ENCODE data around the gene ZBP1. TPM values are rescaled to one million over a fixed set of nuclear protein-coding genes. Genes with fewer than 3 reads are reported as not detected.

The ZBP1 gene
- total and polyA plus RNA-seq, 7 donors = 0.36 to 17.2 (median 1.2) TPM; not detected in 2

DNA sequence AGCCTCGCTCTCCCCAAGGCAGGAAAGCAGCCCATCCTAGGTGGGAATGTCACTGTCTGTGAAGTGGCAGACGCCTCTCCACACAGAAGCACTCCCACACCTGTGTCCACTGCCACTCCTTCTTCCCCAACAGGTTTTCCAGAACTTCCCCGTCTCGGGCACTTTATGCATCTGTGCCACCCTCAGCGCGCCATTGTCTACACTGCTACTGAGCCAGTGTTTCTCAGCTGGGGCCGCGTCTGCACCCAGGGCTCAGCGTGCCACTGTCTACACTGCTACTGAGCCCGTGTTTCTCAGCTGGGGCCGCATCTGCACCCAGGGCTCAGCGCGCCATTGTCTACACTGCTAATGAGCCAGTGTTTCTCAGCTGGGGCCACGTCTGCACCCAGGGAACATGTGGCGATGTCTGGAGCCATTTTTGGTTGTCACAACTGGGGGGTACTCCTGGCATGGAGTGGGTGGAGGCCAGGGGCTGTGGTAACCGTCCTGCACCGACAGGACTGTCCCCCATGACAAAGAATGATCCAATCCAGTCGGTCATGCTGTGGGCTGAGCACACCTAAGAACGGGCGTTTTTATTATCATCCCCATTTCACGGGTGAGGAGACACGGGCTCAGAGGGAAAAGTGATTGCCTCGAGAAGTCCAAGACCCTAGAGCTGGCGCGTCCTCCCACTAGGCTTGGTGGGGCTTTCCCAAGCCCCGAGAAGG lies 41.7 kb upstream of the ZBP1 start:
- intact Hi-C loops (cut with DNase I) = no loop called here
- DNase-seq = no peak
- 87 to 88% methylated on average over 26 of the region's 26 CpGs for WGBS, 2 donors
- H3K36me3 ChIP-seq = peaks cover 0 to 21% (median 4%) of the 10 kb centered on the region in 4 donors
- H3K9me3 ChIP-seq = no peaks in the 10 kb centered on the region
- peaks cover 0 to 7% (median 0%) of the 10 kb centered on the region in 4 donors for H3K4me1 ChIP-seq
- TF ChIP-seq POLR2AphosphoS5 (IDR thresholded peaks at IDR 0.05) = no peak
- no peak for TF ChIP-seq POLR2A (IDR thresholded peaks at IDR 0.05)
- TF ChIP-seq EP300 (IDR thresholded peaks at IDR 0.05) = no peak
- TF ChIP-seq, protein P1, sequence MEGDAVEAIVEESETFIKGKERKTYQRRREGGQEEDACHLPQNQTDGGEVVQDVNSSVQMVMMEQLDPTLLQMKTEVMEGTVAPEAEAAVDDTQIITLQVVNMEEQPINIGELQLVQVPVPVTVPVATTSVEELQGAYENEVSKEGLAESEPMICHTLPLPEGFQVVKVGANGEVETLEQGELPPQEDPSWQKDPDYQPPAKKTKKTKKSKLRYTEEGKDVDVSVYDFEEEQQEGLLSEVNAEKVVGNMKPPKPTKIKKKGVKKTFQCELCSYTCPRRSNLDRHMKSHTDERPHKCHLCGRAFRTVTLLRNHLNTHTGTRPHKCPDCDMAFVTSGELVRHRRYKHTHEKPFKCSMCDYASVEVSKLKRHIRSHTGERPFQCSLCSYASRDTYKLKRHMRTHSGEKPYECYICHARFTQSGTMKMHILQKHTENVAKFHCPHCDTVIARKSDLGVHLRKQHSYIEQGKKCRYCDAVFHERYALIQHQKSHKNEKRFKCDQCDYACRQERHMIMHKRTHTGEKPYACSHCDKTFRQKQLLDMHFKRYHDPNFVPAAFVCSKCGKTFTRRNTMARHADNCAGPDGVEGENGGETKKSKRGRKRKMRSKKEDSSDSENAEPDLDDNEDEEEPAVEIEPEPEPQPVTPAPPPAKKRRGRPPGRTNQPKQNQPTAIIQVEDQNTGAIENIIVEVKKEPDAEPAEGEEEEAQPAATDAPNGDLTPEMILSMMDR (IDR thresholded peaks at IDR 0.05) = no peak
- peak overlapping the region in 1 of 4 donors; percentile 14 for H3K27ac ChIP-seq
- H3K4me3 ChIP-seq = no peak overlapping the region
- no peaks in the 10 kb centered on the region for H3K27me3 ChIP-seq

DNA sequence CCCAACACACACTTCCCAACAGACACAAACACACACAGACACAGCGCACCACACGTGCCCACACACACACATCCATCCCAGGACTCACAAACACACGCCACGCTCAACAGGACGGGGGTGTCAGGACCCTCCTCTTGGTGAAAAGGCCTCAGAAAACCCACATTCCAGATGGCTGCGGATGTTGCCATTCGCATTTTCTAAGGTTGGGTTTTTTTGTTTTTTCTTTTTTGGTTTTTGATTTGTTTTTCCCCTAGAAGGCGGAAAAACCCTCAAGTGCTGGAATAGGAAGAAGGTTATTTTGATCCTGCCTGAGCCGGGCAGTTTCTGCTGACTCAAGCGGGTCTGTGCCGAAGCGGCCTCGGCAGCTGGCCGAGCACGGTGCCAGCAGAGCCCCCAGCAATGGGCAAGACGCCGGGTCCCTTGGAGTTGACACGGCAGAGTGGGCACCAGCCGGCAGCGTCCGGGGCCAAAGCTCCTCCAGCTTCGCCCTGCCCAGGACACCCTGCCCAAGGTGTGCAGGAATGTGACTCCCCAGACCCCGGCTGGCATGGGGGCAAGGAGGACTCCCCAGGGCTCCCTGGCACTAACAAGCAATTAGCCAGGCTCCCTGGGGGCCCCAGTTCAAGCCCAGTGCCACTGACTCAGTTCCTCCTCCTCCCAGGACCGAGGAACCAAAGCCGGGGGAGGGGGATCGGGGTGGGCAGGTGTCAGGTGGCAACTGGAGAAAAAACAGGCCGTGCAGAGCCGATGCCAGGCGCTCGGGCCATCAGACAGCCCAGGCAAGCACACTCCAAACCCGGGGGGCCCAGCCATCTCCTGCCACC lies 40.9 kb upstream of the ZBP1 start:
- Histone ChIP-seq H3K9me3 (no peaks in the 10 kb centered on the region), H3K27me3 (no peaks in the 10 kb centered on the region), H3K36me3 (peaks cover 0 to 21% (median 4%) of the 10 kb centered on the region in 4 donors), H3K4me1 (peaks cover 0 to 7% (median 0%) of the 10 kb centered on the region in 4 donors), H3K27ac (peak overlapping the region in 2 of 4 donors; percentile 14 to 42), H3K4me3 (no peak overlapping the region)
- intact Hi-C loops (cut with DNase I) = no loop called here
- WGBS, 2 donors = 88% methylated on average over 31 of the region's 31 CpGs
- TF ChIP-seq POLR2AphosphoS5 (IDR thresholded peaks at IDR 0.05) = no peak
- no peak for TF ChIP-seq EP300 (IDR thresholded peaks at IDR 0.05)
- TF ChIP-seq, protein P1 (IDR thresholded peaks at IDR 0.05) = no peak
- no peak for TF ChIP-seq POLR2A (IDR thresholded peaks at IDR 0.05)
- peak; percentile 62 for DNase-seq

DNA sequence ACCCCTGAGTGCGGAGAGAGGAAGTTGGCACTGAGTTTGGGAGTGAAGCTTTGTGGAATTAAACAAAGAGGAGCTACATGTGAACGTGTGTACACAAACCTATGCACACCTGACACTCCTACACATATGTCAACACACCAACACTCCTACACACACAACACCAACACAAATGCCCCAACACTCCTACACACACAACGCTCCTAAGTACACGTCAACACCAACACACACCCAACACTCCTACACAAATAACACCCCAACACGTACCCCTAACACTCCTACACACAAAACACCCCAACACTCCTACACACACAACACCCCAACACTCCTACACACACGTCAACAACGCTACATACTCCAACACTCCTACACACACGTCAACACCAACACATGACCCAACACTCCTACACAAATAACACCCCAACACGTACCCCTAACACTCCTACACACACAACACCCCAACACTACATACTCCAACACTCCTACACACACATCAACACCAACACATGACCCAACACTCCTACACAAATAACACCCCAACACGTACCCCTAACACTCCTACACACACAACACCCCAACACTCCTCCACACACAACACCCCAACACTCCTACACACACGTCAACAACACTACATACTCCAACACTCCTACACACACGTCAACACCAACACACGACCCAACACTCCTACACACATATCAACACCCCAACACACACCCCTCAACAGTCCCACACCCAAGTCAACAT lies 40.1 kb upstream of the ZBP1 start:
- Histone ChIP-seq H3K27me3 (no peaks in the 10 kb centered on the region), H3K36me3 (peaks cover 0 to 21% (median 4%) of the 10 kb centered on the region in 4 donors), H3K27ac (no peak overlapping the region), H3K4me3 (no peak overlapping the region), H3K9me3 (no peaks in the 10 kb centered on the region), H3K4me1 (peaks cover 0 to 7% (median 0%) of the 10 kb centered on the region in 4 donors)
- TF ChIP-seq, protein P1 (IDR thresholded peaks at IDR 0.05) = no peak
- TF ChIP-seq POLR2AphosphoS5 (IDR thresholded peaks at IDR 0.05) (no peak), EP300 (IDR thresholded peaks at IDR 0.05) (no peak)
- intact Hi-C loops (cut with DNase I) = no loop called here
- 88 to 90% methylated on average over 13 of the region's 13 CpGs for WGBS, 2 donors
- no peak for DNase-seq

DNA sequence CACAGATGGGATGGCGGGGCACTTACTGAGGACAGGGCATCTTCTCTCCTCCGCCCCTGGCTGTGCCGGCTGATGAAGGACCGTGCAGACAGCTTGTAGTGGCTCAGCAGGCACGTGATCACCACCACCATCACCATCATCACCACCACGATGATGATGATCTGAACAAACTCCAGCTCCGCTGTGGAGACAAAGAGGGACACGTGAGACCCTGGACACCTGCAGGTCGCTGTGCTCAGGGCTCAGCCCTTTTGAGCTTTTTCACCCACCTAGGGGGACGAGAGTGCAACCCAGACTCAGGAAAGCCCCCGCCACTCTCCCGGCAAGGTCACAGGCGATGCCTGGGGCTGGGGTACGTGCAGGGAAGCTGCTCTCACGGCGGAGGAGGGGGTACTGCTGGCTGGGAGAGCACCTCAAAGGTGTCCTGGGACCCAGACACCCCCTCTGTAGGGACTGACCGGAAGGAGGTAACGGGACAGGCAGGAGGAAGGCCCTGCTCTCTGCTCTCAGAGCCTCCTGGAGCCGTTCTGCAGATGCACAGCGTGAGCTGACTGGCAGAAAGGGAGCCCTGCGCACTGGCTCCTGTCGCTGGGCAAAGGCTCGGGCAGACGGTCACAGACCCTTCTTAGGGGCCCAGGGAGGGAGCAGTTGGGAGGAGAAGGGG lies 39.4 kb upstream of the ZBP1 start:
- Histone ChIP-seq H3K27me3 (no peaks in the 10 kb centered on the region), H3K36me3 (peaks cover 0 to 21% (median 4%) of the 10 kb centered on the region in 4 donors), H3K9me3 (no peaks in the 10 kb centered on the region), H3K4me1 (peaks cover 0 to 7% (median under 1%) of the 10 kb centered on the region in 4 donors), H3K27ac (peak overlapping the region in 1 of 4 donors; percentile 6), H3K4me3 (no peak overlapping the region)
- peak; percentile 45 for DNase-seq
- intact Hi-C loops (cut with DNase I) = no loop called here
- WGBS, 2 donors = 90 to 92% methylated on average over 24 of the region's 24 CpGs
- TF ChIP-seq POLR2AphosphoS5 (IDR thresholded peaks at IDR 0.05) (no peak), POLR2A (IDR thresholded peaks at IDR 0.05) (no peak), EP300 (IDR thresholded peaks at IDR 0.05) (no peak)
- TF ChIP-seq, protein P1 (IDR thresholded peaks at IDR 0.05) = no peak
